Fibroblast of villous mesenchyme (primary cell): ENCODE measurements around the gene VIPR1. TPM values are rescaled to one million over a fixed set of nuclear protein-coding genes. Genes with fewer than 3 reads are reported as not detected.

Experiments
- DNase-seq: peaks from one replicate; pipeline ENCODE4 v3.0.0-alpha.2; 2010; ENCODE audit warnings: low read depth
- H3K4me3 ChIP-seq: 2 replicates; pipeline ENCODE4 v1.5.1; 2011; ENCODE audit warnings: low read depth, mild to moderate bottlenecking, low read length
- total RNA-seq: library from RNA; depleted of rRNA; stranded (reverse); fragments of >200 nt; gene quantifications from 2 replicates; pipeline ENCODE4 v1.2.3, GENCODE V29; 2012
- TF ChIP-seq, protein P1 (sequence below): IDR thresholded peaks from 2 replicates; pipeline ENCODE4 v1.5.1; 2012; ENCODE audit warnings: low read depth, mild to moderate bottlenecking, low read length; ENCODE audit not compliant: insufficient read depth

Gene VIPR1
- total RNA-seq, 1 donor, result not detected

DNA sequence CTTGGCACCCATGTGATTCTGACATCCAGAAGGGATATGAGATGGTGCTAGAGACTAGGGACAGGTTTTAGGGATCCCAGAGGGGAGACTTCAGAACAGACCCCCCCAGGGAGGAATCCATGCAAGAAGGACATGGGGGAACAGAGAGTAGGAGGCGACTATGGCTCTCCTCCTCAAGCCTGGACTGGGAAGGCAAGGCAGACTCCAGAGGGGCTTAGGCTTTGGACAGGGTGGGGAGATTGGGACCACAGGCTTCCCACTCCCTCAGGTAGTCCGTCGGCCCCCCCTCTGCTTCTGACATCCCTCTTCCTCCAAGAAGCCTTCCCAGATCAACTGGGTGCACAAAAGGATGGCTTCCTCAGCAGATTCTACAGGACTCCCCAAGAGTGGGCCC is 3.0 kb upstream of the VIPR1 start:
- DNase-seq, result no peak
- TF ChIP-seq, protein P1, sequence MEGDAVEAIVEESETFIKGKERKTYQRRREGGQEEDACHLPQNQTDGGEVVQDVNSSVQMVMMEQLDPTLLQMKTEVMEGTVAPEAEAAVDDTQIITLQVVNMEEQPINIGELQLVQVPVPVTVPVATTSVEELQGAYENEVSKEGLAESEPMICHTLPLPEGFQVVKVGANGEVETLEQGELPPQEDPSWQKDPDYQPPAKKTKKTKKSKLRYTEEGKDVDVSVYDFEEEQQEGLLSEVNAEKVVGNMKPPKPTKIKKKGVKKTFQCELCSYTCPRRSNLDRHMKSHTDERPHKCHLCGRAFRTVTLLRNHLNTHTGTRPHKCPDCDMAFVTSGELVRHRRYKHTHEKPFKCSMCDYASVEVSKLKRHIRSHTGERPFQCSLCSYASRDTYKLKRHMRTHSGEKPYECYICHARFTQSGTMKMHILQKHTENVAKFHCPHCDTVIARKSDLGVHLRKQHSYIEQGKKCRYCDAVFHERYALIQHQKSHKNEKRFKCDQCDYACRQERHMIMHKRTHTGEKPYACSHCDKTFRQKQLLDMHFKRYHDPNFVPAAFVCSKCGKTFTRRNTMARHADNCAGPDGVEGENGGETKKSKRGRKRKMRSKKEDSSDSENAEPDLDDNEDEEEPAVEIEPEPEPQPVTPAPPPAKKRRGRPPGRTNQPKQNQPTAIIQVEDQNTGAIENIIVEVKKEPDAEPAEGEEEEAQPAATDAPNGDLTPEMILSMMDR, result no peak
- no peak overlapping the region for H3K4me3 ChIP-seq

DNA sequence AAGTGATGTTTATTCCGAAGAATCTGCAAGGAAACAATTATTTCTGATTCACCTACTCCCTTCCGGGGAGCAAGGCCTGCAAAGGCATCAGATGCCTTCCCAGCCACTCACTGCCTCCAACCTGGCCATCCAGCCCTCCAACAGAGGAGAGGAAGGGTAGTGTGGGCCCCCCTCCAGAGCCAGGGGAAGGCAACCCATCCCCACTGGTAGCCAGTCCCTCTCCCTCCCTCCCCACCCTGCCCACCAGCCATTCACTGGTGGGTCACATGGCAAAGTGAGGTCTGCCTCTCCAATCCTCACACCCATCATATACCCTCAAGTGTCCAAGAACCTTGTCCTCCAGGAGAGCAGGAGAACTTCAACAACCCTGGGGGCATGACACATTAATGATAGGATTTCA is 2.4 kb upstream of the VIPR1 start:
- TF ChIP-seq, protein P1, result no peak
- H3K4me3 ChIP-seq, result no peak overlapping the region
- DNase-seq, result no peak

- H3K4me3 ChIP-seq, result no peak overlapping the region
- no peak for DNase-seq
- TF ChIP-seq, protein P1, result no peak
Measured at GRCh38 chr3:42500909-42501308, 1.5 kb upstream of the VIPR1 start.

DNA sequence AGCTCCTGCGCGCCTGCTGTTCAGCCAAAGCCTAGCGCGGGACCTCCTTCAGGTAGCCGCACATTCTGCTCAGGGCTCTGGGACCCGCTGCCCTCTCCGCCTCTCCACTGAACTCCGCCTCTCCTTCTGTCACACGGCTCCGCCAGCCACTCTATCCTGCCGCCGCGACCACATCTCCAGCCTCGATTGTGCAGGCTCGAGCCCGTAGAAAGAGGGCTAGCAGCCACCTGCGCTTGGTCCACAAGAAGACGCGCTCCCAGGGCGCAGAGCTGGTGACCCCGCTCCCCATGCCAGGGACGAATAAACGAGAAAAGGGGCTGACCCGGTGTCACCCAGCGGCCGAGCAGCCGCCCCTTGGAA is 1.1 kb upstream of the VIPR1 start:
- DNase-seq, result no peak
- no peak overlapping the region for H3K4me3 ChIP-seq
- TF ChIP-seq, protein P1, result no peak

DNA sequence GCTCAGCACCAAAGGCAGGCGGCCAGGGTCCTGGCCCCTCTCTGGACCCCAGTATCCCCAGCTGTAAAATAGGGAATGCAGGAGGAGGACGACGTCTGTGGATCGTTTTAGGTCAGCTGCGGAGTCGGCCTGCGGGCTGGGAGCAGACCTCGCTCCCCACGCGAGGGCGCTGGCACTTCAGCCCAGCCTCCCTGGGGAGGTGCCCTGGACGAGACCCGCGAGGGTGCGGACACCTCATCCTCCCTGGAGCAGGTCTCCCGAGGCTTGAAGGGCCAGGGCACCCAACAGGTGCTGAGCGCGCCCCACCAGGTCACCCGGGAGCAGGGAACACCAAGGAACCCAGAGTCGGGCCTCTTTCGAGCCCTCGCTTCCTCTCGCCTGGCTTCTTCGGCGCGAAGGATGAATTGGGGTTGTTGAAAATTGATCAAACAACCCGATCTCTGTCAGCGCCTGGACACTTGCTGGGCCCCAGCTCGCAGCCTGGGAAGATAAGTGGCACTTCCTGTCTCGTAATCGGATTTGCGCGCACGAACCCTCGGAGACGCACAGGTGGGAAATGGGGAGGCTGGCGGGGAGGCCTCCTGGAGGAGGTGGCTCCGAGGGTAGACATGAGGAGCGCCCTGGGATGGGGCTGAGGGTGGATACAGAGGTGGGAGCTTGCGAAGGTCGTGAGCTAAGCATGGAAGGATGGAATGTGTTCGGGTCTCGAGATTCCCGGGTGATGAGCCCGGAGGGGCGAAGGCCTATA is 588 bp upstream of the VIPR1 start:
- peak overlapping the region; percentile 23 for H3K4me3 ChIP-seq
- TF ChIP-seq, protein P1, result peak; percentile 47
- DNase-seq, result peak; percentile 18

DNA sequence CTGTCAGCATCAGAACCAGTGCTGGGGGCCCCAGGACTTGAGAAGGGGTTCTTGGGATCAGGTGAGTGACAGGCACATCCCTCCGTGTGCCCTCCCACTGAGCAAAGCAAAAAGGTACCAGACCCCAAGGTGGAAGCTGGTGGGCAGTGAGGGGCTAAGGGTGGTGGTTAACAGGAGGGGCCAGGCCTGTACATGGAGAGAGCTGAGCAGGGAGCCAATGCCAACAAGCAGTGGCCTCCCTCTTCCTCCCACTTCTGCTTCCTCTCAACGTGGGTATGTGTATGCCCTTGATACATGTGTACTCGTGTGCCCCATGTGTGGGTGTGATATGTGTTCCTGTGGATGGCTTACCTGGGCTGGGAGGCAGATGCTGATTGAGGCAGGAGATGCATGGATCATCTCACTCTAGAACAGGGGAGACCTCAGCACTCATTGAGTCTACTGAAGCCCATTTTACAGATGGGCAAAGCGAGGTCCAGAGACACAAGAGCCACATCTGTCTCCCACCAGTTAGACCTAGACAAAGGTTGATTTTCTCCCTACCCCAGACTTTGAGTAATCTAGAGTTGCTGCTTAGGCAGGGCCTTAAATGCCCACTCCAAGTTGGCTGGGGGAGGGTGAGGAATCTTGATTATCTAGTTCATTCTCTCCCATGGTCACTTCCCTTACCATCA is 945 bp downstream of the VIPR1 start:
- DNase-seq, result no peak

More for the DNA sequence above, 945 bp downstream of the VIPR1 start:
- TF ChIP-seq, protein P1, result no peak
- no peak overlapping the region for H3K4me3 ChIP-seq
